SK-N-SH (cell line): ENCODE measurements around the gene SEPTIN2. TPM values are rescaled to one million over a fixed set of nuclear protein-coding genes. Genes with fewer than 3 reads are reported as not detected.

Experiments
- CTCF ChIA-PET: fragments of 300-600, 350-600 bp; formaldehyde crosslinking; extraction: SDS; loops from one replicate; lab custom pipeline; 2021; lab: Yijun Ruan, JAX
- POLR2A ChIA-PET: fragments of 350-600 bp; sonication (Branson Sonifier 250); formaldehyde crosslinking; extraction: SDS; loops from one replicate; lab custom pipeline; 2020; ENCODE audit warnings: antibody characterized with exemption, inconsistent platforms; lab: Yijun Ruan, JAX
- DNase-seq: peaks from one replicate; pipeline ENCODE4 v3.0.0; 2012
- H2AFZ ChIP-seq: fragments of 200-600 bp; sonication (generic); 2 replicates; pipeline ENCODE4 v1.8.1; 2016; ENCODE audit warnings: antibody characterized with exemption, mild to moderate bottlenecking, low read depth
- H3F3A ChIP-seq: fragments of 200-600 bp; sonication (generic); replicated peaks from 2 replicates; pipeline ENCODE3; 2016; ENCODE audit warnings: antibody characterized with exemption, mild to moderate bottlenecking; ENCODE audit not compliant: insufficient read depth
- H3K27ac ChIP-seq, 2 experiments: fragments of 200-500 bp in 1 of 2; fragments of 200-600 bp in 1 of 2; sonication (Bioruptor generic) in 1 of 2; sonication (generic), shearing (Covaris generic) in 1 of 2; 2 replicates each; pipeline versions ENCODE4 v1.5.1 to v1.6.1; 2014 to 2016; ENCODE audit warnings: low read depth in 2 of 2, inconsistent platforms in 1 of 2, low read length in 1 of 2, mild to moderate bottlenecking in 1 of 2, mixed read lengths in 1 of 2
- H3K27me3 ChIP-seq: fragments of 200-600 bp; sonication (generic), shearing (Covaris generic); 2 replicates; pipeline ENCODE4 v1.6.1; 2016; ENCODE audit warnings: mixed run types; ENCODE audit not compliant: insufficient read depth
- H3K36me3 ChIP-seq, 2 experiments: fragments of 200-500 bp in 1 of 2; fragments of 200-600 bp in 1 of 2; sonication (Bioruptor generic) in 1 of 2; sonication (generic) in 1 of 2; replicated peaks in 1 of 2; 2 replicates each; pipeline versions ENCODE3 to v1.5.1; 2014 to 2016; ENCODE audit warnings: low read length in 1 of 2, mild to moderate bottlenecking in 1 of 2; ENCODE audit not compliant: insufficient read depth in 2 of 2, control insufficient read depth in 1 of 2
- H3K4me1 ChIP-seq, 2 experiments: fragments of 200-500 bp in 1 of 2; fragments of 200-600 bp in 1 of 2; sonication (Bioruptor generic) in 1 of 2; sonication (generic), shearing (Covaris generic) in 1 of 2; 2 replicates each; pipeline versions ENCODE4 v1.5.1 to v1.6.1; 2014 to 2016; ENCODE audit warnings: low read depth in 1 of 2, low read length in 1 of 2, mixed run types in 1 of 2; ENCODE audit not compliant: insufficient read depth in 2 of 2, control insufficient read depth in 1 of 2
- H3K4me2 ChIP-seq: fragments of 200-600 bp; sonication (generic), shearing (Covaris generic); 2 replicates; pipeline ENCODE4 v1.6.1; 2017; ENCODE audit warnings: mixed run types
- H3K4me3 ChIP-seq, 2 experiments: fragments of 200-500 bp in 1 of 2; fragments of 200-600 bp in 1 of 2; sonication (Bioruptor generic) in 1 of 2; sonication (generic), shearing (Covaris generic) in 1 of 2; 2 replicates each; pipeline versions ENCODE4 v1.5.1 to v1.8.1; 2014 to 2016; ENCODE audit warnings: low read depth in 2 of 2, inconsistent platforms in 1 of 2, low read length in 1 of 2, mild to moderate bottlenecking in 1 of 2, mixed read lengths in 1 of 2, moderate library complexity in 1 of 2
- H3K79me2 ChIP-seq: fragments of 200-600 bp; sonication (generic); 2 replicates; pipeline ENCODE4 v1.8.1; 2017; ENCODE audit warnings: mild to moderate bottlenecking; ENCODE audit not compliant: insufficient read depth
- H3K9ac ChIP-seq: fragments of 200-600 bp; sonication (generic); 2 replicates; pipeline ENCODE4 v1.6.1; 2017; ENCODE audit warnings: mixed run types
- H3K9me2 ChIP-seq: fragments of 200-600 bp; sonication (generic); 2 replicates; pipeline ENCODE4 v1.6.1; 2017; ENCODE audit warnings: mixed run types
- H3K9me3 ChIP-seq: fragments of 200-600 bp; sonication (generic); 2 replicates; pipeline ENCODE4 v1.6.1; 2017; ENCODE audit warnings: mixed run types, mild to moderate bottlenecking, moderate library complexity
- H4K20me1 ChIP-seq: fragments of 200-600 bp; sonication (generic); 2 replicates; pipeline ENCODE4 v1.6.1; 2017; ENCODE audit warnings: mild to moderate bottlenecking, mixed run types; ENCODE audit not compliant: insufficient read depth
- CTCF ChIP-seq: fragments of 200-600 bp; sonication (generic); IDR thresholded peaks from 2 replicates; pipeline ENCODE4 v1.6.1; 2017; ENCODE audit warnings: antibody characterized with exemption, mild to moderate bottlenecking, moderate library complexity
- FOXJ3 ChIP-seq: sonication (generic); formaldehyde crosslinking; IDR thresholded peaks from 2 replicates; pipeline ENCODE4 v1.5.1; 2020; ENCODE audit warnings: mild to moderate bottlenecking, missing genetic modification reagents
- FOXM1 ChIP-seq: IDR thresholded peaks from 2 replicates; pipeline ENCODE4 v1.4.0; 2012; ENCODE audit warnings: low read depth, mild to moderate bottlenecking
- GATA2 ChIP-seq: sonication (generic); formaldehyde crosslinking; IDR thresholded peaks from 2 replicates; pipeline ENCODE4 v1.5.0; 2020; ENCODE audit warnings: mild to moderate bottlenecking, missing genetic modification reagents
- IRF3 ChIP-seq: fragments of 150-350 bp; IDR thresholded peaks from 2 replicates; pipeline ENCODE4 v1.6.1; 2016; ENCODE audit warnings: mild to moderate bottlenecking, low read depth, low read length
- JUND ChIP-seq: IDR thresholded peaks from 2 replicates; pipeline ENCODE4 v1.4.0; 2012
- MAX ChIP-seq: IDR thresholded peaks from 2 replicates; pipeline ENCODE4 v1.4.0; 2012; ENCODE audit warnings: low read depth
- MXI1 ChIP-seq: IDR thresholded peaks from 2 replicates; pipeline ENCODE4 v1.6.1; 2012; ENCODE audit warnings: mild to moderate bottlenecking, low read depth, low read length, improper control_type of control experiment
- RAD21 ChIP-seq: IDR thresholded peaks from 2 replicates; pipeline ENCODE4 v1.6.1; 2012; ENCODE audit warnings: mild to moderate bottlenecking, low read length
- RCOR1 ChIP-seq: fragments of 150-350 bp; IDR thresholded peaks from 2 replicates; pipeline ENCODE4 v1.6.1; 2017; ENCODE audit warnings: antibody characterized with exemption, low read length
- REST ChIP-seq: IDR thresholded peaks from 2 replicates; pipeline ENCODE4 v1.6.1; 2012; ENCODE audit warnings: mild to moderate bottlenecking, low read depth, low read length, moderate library complexity
- TCF12 ChIP-seq: IDR thresholded peaks from 2 replicates; pipeline ENCODE4 v1.4.0; 2012
- USF1 ChIP-seq: IDR thresholded peaks from 2 replicates; pipeline ENCODE4 v1.4.0; 2012; ENCODE audit warnings: low read depth, borderline replicate concordance
- USF2 ChIP-seq: fragments of 150-350 bp; IDR thresholded peaks from 2 replicates; pipeline ENCODE4 v1.6.1; 2017; ENCODE audit warnings: antibody characterized with exemption, low read length, low read depth, borderline replicate concordance
- YY1 ChIP-seq: IDR thresholded peaks from 2 replicates; pipeline ENCODE4 v1.4.0; 2012; ENCODE audit warnings: low read depth, mild to moderate bottlenecking
- WGBS: methylation state at CpG from one replicate; pipeline ENCODE4 v1.1.6; 2017; ENCODE audit warnings: low lambda C conversion rate; 5-methylcytosine and 5-hydroxymethylcytosine counted together
- polyA plus RNA-seq, 3 experiments: library from polyadenylated mRNA; depleted of rRNA; stranded (reverse); fragments of >200 nt; gene quantifications; 2 replicates each; pipeline ENCODE4 v1.2.3, GENCODE V29; 2012

Gene SEPTIN2
- polyA plus RNA-seq, 1 of the 3 experiments (the other 2 are of a cell fraction) = 226 TPM

GRCh38 chr2:241350878-241351639 is 35.3 kb downstream of the SEPTIN2 start:
- POLR2A ChIA-PET = no interaction called here
- Histone ChIP-seq H2AFZ (no peak overlapping the region), H3F3A (peaks cover 49% of the 10 kb centered on the region), H3K4me1 (peaks cover 0 to 4% of the 10 kb centered on the region in 2 experiments; a peak in 1 of 4 replicates), H3K9me3 (no peaks in the 10 kb centered on the region), H3K79me2 (0 out of 2 replicates have a peak, but pooled peaks cover 5% of the 10 kb centered on the region), H3K9me2 (no peaks in the 10 kb centered on the region), H3K4me2 (no peak overlapping the region), H4K20me1 (no peaks in the 10 kb centered on the region; the same call in 1 of the 2 replicates), H3K27ac (no peak overlapping the region), H3K36me3 (peaks cover 61 to 78% of the 10 kb centered on the region in 2 experiments), H3K4me3 (no peak overlapping the region), H3K27me3 (no peaks in the 10 kb centered on the region), H3K9ac (no peak overlapping the region)
- 73% methylated on average over 9 of the region's 9 CpGs for WGBS
- no peak for DNase-seq
- TF ChIP-seq USF2 (no peak), TCF12 (no peak), IRF3 (no peak), FOXJ3 (CRISPR knock-in tag) (no peak), REST (no peak), FOXM1 (no peak), YY1 (no peak), MAX (no peak), CTCF (no peak), GATA2 (CRISPR knock-in tag) (no peak), RAD21 (no peak), MXI1 (no peak), USF1 (no peak), RCOR1 (no peak), JUND (no peak)
- CTCF ChIA-PET = interaction anchor here (0.7 to 1.3 kb wide), 2 partner anchors 347 to 500 kb away, joined by 3 read pairs; no protein-coding TSS in a partner anchor
